ENCODE measurements around the gene KRT81.
"Not testable (repeated sequence)": the region's sequence is repeated elsewhere in the genome, so short reads cannot be mapped to it uniquely, and the experiment has no call there.

The KRT81 gene

DNA sequence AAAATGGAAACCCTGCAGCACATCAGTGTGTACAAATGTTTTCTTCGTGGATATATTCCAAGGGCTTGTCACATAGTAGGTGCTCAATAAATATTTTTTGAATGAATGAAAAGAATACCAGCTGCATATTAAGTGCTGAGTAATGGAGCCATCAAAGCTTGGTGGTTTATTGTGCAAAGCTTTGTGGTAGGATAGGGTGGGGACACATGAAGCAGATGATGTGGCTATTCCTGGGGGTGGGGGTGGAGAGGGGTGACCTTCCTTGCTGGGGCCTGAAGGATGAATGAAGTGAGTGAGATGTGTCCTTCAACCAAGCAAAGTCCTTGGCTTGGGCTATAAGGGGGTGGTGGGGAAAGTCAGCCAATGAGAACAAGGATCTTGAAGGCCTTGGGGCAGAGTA, 4.3 kb upstream of the KRT81 start:
- no peak for DNase-seq

DNA sequence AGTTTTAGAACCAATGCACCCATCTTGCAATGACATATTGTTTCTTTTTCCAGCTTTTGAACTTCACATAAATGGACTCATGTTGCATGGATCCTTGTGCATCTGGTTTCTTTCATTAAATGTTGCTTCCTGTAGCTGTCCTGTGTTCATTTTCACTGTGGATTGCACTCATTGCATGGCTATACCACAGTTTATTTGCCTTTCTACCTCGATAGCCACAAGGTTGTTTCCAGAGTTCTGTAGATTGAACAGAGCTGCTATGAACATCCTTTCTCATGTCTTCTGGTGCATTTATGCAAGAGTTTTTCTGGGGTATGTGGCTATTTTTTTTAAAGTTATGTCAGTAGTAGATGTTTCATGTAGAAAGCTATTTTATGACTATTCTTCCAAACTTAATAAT, 3.5 kb upstream of the KRT81 start:
- no peak for DNase-seq

DNA sequence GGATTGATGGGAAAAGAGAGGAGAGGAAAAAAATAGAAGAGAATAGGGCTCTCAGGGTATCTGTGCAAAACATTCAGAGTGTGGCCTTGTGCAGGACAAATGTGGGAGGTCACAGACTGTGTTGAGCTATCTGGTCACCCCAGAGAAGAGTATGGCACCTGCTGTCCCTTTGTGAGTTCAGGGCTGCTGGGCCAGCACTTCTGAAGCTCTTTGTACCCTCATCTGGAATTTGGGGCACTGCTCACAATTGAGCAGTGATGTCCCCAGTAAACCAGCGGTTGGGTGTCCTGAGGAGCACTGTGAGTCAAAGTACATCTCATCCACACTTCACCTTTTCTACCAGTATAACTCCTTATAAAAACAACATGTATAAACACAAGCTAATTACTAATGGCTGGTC, 2.6 kb upstream of the KRT81 start:
- DNase-seq = no peak

DNA sequence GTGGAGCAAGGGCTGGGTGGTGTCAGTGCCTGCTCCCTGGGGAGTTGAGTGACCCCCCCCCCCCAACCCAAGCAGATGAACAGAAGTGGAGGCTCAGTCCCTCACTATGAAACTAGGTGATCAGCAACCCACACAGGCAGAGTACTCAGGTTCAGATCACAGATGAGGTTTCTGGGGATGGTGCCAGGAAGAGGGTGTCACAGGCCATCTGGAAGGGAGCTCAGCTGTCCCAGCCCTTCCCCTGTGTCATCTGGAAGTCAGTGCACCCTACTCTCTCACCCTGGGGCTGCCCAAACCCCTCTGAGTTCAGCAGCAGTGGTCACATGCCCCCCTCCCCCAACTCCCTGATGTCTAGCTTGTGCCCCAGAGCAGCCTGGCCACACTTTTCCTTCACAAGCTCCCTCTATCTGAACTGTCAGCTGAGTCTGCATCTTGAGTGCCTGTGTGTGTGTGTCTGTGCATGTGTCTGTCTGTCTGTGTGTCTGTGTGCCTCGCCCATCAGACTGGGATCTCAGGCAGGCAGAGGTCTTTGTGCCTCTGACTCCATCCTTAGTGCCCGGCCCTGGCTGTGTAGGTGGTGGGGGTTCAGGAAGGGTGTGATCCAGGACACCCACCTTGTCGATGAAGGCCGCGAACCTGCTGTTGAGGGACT, 725 bp downstream of the KRT81 start:
- DNase-seq = not testable (repeated sequence)

DNA sequence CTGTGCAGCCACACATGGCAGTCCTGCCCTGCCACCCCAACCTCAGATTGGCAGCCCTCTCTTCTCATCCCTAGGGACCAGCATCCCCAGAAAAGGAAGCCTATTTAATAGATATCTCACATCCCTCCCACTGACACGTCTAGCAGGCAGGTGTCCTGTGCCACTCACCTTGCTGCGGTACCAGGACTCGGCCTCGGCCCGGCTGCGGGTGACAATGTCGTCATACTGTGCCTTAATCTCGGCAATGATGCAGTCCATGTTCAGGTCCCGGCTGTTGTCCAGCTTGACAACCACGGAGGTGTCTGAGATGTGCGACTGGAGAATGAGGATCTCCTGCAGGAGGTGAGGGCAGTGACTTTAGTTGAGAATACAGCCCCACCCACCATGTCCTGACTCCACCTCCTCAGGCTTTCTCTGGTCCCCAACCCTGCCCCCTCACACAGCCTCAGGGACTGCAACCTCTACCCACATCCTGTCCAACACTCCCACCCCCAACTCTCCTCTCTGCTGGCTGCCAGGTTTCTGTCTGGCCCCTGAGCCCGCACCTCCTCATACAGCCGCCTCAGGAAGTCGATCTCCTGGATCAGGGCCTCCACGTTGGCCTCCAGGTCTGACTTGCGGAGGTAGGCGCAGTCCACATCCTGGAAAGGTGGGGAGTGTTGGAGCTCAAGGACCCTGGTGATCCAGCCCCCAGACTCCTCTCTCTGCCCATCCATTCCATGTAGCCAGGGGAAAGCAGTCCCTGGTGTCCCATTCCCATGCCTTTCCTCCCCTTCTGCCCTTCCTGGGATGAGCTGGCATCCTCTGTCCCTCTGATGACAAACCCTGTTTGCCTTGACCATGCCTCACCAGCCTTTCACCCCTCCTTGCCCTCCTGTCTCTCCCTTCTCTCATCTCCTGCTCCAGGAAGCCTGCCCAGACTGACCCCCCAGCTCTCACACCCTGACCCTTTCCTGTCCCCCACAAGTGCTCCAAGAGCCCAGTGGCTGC, 3.2 kb downstream of the KRT81 start:
- DNase-seq = not testable (repeated sequence)

DNA sequence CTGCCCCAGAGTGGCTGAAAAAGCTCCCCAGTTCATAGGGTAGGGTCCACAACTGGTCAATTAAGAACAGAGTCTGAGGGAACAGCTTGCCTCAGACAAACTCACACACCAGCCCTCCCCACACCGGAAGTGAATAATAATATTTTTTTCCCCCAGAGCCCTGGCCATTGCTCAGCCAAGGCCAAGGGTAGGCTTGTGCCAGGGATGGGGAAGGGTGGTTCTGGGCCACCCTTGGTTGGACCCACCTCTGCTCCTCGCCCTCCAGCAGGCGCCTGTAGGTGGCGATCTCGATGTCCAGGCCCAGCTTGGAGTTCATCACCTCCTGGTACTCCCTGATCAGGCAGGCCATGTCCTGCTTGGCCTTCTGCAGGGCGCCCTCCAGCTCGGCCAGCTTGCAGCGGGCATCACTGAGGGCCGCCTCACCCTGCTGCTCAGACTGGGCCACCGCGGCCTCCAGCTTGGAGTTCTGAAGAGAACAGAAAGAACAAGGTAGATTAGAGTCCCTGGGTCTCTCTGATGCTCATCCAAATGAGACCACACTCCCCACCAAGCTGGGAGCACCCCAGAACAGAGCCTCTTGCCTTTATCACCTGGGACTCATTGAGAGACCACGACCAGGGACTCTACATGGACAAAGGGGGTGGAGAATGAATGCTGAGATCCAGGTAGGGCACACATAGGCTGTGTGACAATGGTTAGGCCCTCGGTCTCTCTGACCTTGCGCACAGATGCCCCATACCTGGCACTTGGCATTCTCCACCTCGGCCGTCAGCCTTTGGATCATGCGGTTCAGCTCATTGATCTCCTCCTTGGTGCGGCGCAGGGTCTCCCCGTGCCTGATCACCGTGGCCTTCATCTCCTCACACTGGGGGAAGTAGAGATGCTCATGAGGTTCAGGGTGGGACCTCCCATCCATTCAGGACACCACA, 4.2 kb downstream of the KRT81 start:
- not testable (repeated sequence) for DNase-seq

DNA sequence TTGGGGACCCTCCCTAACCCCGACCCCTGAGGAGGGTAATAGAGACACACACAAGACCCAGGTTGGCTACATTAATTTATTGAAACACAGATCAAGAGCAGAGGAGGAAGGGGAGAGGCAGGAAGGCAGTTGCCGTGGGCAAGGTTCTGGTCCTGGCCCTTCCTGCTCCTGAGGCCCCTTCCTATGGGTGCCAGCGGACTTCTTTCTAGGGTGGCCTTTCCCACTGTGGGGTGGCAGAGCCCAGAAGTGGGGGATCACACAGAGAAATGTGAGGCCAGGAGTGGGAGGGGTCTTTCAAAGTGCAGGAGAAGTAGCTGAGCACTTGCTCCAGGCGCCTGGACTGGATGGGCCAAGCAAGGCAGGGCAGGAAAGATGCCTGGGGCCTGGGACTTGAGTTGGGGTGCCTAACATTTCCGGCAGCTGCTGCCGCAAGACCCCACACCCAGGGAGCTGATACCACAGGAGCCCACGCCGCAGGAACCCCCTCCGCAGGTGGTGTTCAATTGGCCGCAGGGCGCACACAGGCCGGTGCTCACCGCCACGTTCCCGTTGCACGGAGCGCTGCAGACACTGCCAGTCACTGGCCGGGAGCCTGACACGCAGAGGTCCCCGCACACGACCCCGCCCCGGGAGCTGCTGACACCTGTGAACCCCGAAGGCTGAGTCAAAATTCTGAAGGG, 5.3 kb downstream of the KRT81 start:
- DNase-seq = no peak

DNA sequence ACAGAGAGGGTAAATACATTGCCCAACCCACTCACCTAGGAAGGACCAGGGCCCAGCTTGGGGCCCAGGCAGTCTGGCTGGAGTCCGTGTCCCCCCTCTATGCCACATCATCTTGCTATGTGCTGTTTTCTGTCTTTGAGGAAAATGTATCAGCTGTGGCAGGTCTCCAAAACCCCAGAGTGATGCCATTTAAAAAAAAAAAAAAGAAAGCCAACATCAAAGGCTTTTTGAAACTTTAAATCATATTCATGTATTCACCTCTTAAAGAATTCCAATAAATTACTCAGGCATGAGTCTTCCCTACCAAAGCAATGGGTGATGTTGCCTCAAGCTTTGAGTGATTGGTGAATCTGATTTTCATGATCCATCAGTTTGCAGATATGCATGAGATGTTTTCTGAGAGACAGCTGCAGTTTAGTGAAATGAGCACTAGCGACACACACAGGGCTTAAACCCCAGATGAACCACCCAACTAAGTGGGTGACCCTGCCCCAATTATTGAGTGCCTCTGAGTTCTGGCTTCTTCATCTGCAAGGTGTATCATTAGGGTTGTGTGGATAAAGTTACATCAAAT, 6.1 kb downstream of the KRT81 start:
- DNase-seq = no peak

DNA sequence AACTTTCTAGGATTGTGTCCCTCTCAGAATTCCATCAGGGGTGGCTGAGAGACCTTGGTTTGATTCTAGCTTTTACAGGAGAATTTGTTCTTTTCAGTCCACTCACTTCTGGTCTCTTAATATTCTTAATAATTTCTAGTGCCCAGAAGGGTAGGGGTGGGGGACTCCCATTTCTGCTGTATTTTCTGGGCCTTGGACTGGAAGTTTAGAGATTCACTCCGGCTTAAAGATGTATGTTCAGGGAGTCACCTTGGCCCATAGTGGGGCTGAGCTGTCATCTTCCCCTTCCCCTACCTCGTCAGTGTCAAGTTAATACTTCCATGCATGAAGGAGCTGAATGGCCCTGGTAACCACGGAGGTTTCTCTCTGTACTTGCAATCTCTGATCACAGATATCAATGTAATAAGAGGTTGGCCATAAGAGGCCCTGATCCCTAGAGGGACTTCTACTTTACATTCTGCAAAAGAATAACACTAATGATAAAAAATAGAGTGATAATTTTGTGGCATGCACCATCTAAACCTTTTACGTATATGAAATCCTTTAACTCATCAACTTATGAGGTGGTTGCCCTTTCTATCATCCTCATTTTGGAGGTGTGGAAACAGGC, 6.7 kb downstream of the KRT81 start:
- no peak for DNase-seq

DNA sequence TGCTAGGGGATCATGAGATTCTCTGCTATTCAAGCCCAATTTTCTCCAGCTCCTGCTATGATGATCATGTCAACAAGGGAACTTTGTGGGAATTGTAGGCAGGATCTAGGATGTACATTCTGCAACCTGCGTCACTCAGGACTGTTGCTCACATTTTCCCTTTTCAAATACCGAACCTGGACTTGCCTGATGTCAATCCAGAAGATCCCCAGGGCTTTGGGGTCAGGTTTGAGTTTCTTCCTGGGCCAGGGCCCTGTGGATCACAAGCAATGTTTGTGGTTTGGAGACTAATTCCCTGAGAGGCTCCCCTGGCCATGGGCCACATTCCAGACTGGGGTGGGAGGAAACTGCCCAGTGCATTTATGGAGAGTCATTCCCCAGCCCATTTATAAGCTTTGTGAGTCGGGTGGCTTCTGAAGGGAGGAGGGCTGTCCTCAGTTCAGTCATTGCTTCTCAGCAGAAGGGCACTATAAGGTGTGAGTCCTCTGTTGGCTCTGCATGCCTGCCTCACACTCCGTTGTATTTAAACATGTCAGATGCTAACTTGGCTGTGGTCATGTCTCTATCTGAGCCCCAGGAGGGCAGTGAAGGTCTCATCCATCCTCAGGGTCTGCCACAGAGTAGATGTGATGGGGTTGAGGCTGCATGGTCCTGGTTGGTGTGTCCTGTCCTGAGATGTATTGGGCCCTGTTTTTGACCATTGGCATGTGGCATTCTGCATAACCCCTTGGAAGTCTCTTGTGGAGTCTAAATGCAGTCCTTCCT, 10.4 kb downstream of the KRT81 start:
- no peak for DNase-seq

DNA sequence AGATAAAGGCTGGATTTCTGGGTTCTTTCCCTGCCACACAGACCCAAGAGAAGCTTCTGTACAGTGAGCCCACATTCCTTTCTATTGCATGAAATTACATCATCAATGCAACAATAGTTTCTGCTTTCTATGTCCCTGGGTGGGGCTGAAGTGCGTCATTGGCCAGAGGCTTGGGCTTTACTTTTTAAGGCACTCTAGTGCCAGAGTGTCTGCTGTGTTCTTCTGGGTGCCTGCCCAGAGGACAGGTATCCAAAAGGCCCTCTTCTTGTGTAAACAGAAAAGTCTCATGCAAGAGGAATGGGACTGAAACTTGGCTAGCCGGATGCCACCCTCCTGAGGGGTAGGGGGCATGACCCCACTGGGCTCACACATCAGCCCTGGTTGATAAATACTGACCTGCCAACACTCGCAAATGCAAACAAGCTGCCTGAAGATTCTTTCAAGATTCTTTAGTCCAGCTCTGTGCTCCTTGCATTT, 11.0 kb downstream of the KRT81 start:
- no peak for DNase-seq

DNA sequence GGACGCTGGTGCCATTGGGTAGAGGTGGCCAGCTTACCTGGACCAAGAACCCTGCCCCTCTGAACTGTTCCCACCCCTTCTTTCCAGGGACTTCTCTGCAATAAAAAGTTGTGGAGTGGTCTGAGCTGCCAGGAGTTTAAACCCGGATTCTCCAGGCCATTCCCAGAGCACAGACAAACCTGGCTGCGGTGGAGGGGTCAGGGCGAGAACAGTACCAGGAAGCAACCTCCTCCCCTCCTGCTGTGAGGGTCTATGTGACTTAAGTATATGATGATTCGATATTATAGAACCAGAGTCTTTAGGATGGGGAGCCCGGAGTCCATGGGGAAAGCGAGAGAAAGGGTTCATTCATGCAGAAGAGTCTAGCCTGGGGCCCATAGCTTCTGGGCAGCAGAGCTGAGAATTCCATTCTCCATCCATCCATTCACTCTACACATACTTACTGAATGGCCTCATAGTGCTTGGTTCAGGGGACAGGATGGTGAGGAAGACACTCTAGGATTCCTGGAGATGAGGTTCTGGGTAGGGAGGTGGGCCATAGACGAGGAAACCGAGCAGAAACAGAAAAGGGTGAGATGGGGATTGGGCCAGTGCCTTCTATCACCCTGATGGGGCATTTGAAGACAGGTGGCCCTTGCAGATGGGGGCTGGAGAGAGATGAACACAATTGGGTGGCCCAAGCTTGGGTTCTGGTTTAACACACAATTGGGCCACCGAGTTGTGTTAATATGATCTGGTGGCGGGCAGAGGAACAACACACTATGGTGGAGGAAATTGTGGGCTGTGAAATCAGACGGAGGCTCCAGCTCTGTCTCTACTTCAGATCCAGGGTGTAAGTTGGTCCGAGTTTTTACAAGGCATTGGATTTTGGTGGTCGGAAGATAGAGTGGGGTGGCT, 11.7 kb downstream of the KRT81 start:
- no peak for DNase-seq

DNA sequence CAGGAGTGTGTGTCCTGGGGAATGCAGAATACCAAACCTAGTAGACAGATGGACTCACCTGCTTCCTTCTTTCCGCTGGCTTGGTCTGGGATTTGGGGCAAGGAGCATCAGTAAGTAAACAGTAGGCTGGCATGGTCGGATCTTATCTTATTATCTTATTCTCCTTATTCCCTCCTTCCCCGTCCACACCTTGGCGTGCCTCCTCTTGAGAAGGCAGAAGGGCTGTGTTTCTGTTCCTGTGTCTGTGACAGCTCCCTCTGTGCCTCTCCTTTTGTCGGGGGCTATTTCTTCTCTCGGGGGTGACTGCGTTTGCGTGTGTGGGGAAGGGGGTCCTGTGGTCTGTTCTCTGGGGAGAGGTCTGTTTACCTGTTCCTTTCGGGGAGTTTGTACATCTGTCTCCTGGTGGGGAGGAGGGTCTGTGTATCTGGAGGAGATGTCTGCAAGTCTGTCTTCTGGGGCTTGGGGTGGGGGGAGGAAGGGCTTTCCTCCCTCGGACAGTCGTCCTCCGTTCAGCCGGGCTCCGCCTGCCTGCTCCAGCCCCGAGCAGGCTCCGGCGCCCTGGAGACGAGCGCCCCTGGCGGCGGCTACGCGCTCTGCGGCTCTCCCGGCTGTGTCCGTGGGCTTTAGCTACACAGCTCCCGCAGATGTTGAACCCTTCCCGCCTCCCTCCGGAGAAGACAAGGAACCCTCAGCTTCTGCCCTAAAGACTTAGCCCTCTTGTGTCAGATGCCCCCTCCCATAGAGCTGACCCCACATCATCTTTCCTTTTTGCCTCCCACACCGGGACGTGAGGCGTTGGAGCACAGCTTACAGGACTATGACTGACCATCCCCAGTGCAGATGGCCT, 12.5 kb downstream of the KRT81 start:
- DNase-seq = no peak

DNA sequence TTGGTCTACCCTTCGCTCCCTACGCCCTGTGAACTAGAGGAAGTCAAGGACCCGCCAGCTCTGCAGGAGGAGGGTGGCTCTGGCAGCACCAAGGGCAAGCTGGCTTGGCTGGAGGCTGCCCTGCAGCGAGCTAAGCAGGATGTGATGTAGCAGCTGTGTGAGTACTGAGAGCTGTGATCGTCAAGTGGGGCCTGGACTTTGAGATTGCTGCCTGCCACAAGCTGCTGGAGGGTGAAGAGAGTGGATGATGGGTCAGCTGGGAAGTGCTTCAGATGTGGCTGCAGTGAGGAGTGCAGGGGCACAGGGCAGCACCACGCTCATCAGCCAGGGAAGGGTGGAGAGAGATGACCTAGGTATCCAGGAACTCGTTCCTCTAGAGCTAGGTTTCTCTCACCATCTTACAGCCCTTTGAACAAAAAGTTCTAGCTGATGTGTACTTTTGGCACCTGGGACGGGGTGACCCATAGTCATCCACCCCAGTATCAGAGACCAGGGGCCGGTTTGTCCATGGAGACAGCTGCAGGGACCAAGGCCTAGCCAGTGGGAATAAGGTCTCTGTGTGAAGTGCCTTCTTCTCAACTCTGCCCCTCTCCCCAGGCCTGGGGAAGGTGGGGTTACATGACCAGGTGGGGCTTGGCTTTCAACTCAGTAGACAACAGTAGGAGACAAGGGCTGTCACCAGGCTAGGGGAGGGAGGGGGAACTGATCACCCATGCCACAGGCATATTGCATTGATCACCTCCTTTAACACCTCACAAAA, 13.7 kb downstream of the KRT81 start:
- DNase-seq = no peak

DNA sequence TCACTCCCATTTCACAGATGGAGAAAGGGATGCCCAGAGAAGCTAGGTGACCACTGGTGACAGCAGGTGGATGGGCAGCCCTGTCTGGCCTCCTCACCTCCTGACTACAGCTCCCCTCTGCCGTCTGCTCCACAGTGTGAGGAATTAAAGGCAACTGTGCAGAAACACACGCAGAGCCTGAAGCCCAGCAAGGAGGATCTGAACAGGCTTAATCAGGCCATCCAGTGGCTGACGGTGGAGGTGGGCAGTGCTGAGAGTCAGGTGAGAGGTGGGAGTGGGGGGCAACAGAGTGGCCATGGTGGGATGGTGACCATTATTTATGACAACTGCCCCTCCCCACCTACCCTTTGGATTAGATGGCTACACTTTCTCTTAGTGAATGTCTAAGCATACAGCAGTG, 15.6 kb downstream of the KRT81 start:
- no peak for DNase-seq

DNA sequence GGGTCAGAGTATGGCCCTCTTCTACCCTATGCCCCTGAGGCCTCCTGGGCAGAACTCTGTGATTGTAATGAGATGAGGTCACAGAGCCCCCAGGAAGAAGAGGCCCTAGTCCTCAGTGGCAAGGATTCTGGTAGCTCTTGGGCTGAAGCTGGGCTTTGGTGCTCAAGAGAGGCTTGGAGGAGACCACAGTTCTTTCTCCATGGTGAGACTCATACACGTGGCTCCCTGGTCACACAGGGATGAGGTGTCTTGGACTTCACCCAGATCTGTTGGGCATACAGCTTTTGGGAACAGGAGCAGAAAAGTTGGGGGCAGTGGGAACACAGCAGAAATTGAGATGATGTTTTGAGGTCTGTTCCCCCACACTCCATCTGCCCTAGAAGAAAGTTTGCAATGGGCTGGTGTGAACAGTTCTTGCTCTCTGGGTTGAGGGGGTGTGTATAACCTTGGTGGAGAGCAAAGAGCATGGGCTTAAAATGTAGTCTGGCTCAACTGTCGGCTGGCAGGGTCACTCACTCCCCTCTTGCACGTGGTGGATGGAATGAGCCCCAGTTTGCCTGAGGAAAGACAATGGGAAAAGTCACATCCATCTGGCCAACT, 16.7 kb downstream of the KRT81 start, which contains the start of gene KRT86:
KRT86 (plus strand) TSS at position 125 of the 600 bp plus-strand sequence. CDS start 27,272 bp downstream, outside the sequence.
- no peak for DNase-seq

DNA sequence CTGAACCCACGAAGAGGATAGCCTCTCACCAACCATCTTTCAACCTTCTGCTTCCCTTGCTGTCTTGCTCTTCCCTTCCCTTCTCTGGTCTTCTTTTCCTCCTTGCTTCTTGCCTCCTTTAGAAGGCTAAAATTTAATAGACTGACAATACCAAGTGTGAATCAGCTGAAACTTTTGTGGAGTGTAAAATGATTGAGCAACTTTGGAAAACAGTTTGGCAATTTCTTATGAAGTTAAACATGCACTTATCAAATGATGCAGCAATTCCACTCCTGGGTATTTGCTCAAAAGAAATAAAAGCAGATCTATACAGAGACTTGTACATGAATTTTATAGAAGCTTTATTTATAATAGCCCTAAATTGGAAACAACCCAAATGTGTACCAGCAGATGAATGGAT, 20.2 kb downstream of the KRT81 start:
- no peak for DNase-seq
